Measurements from ENCODE around the gene EPO.

The EPO gene

GRCh38 chr7:100763556-100764140, 43.4 kb downstream of the EPO start:
- no peaks in the 10 kb centered on the region for H3K9me3 ChIP-seq (ENCODE audit: control insufficient read depth, insufficient read depth, low read length)
- H3K4me3 ChIP-seq (ENCODE audit: low read length): no peak overlapping the region
- H3K27me3 ChIP-seq (ENCODE audit: control insufficient read depth, low read length): peaks cover 10% of the 10 kb centered on the region

GRCh38 chr7:100764841-100765240, 44.6 kb downstream of the EPO start:
- no peaks in the 10 kb centered on the region for H3K36me3 ChIP-seq (ENCODE audit: control insufficient read depth, low read length)
- peaks cover 10% of the 10 kb centered on the region for H3K27me3 ChIP-seq (ENCODE audit: control insufficient read depth, low read length)
- no peaks in the 10 kb centered on the region for H4K20me1 ChIP-seq (ENCODE audit: control insufficient read depth, insufficient read depth, low read depth, low read length)
- no peaks in the 10 kb centered on the region for H3K9me3 ChIP-seq (ENCODE audit: control insufficient read depth, insufficient read depth, low read length)
- TF ChIP-seq EZH2phosphoT487 (IDR thresholded peaks at IDR 0.05; ENCODE audit: borderline replicate concordance, low read length): no peak
- no peak for TF ChIP-seq CTCF (IDR thresholded peaks at IDR 0.05; ENCODE audit: low read depth, low read length, poor library complexity, severe bottlenecking)
- no peak overlapping the region for H3K4me3 ChIP-seq (ENCODE audit: low read length)
- H3K4me1 ChIP-seq (ENCODE audit: control insufficient read depth, low read length): no peaks in the 10 kb centered on the region
- no peaks in the 10 kb centered on the region for H3K79me2 ChIP-seq (ENCODE audit: control insufficient read depth, low read length)
- no peaks in the 10 kb centered on the region for H3K9me2 ChIP-seq (replicated peaks; ENCODE audit: control insufficient read depth, low read length)
- H3F3A ChIP-seq (ENCODE audit: control insufficient read depth, insufficient read depth): no peaks in the 10 kb centered on the region
- H3K4me2 ChIP-seq (ENCODE audit: low read length): no peak overlapping the region
- no peak overlapping the region for H3K27ac ChIP-seq (ENCODE audit: low read depth, low read length)

More at GRCh38 chr7:100763556-100764140, 43.4 kb downstream of the EPO start:
- H3F3A ChIP-seq (ENCODE audit: control insufficient read depth, insufficient read depth): no peaks in the 10 kb centered on the region
- no peaks in the 10 kb centered on the region for H3K79me2 ChIP-seq (ENCODE audit: control insufficient read depth, low read length)
- no peak overlapping the region for H3K27ac ChIP-seq (ENCODE audit: low read depth, low read length)
- H3K4me2 ChIP-seq (ENCODE audit: low read length): no peak overlapping the region
- no peaks in the 10 kb centered on the region for H3K4me1 ChIP-seq (ENCODE audit: control insufficient read depth, low read length)
- TF ChIP-seq EZH2phosphoT487 (IDR thresholded peaks at IDR 0.05; ENCODE audit: borderline replicate concordance, low read length) (no peak), CTCF (IDR thresholded peaks at IDR 0.05; ENCODE audit: low read depth, low read length, poor library complexity, severe bottlenecking) (no peak)
- H3K36me3 ChIP-seq (ENCODE audit: control insufficient read depth, low read length): no peaks in the 10 kb centered on the region
- no peaks in the 10 kb centered on the region for H3K9me2 ChIP-seq (replicated peaks; ENCODE audit: control insufficient read depth, low read length)
- no peaks in the 10 kb centered on the region for H4K20me1 ChIP-seq (ENCODE audit: control insufficient read depth, insufficient read depth, low read depth, low read length)

GRCh38 chr7:100765250-100765649, 45.0 kb downstream of the EPO start:
- H3F3A ChIP-seq (ENCODE audit: control insufficient read depth, insufficient read depth): no peaks in the 10 kb centered on the region
- TF ChIP-seq EZH2phosphoT487 (IDR thresholded peaks at IDR 0.05; ENCODE audit: borderline replicate concordance, low read length) (no peak), CTCF (IDR thresholded peaks at IDR 0.05; ENCODE audit: low read depth, low read length, poor library complexity, severe bottlenecking) (no peak)
- no peaks in the 10 kb centered on the region for H3K79me2 ChIP-seq (ENCODE audit: control insufficient read depth, low read length)
- no peaks in the 10 kb centered on the region for H4K20me1 ChIP-seq (ENCODE audit: control insufficient read depth, insufficient read depth, low read depth, low read length)
- no peaks in the 10 kb centered on the region for H3K36me3 ChIP-seq (ENCODE audit: control insufficient read depth, low read length)
- peaks cover 10% of the 10 kb centered on the region for H3K27me3 ChIP-seq (ENCODE audit: control insufficient read depth, low read length)
- H3K9me3 ChIP-seq (ENCODE audit: control insufficient read depth, insufficient read depth, low read length): no peaks in the 10 kb centered on the region
- H3K9me2 ChIP-seq (replicated peaks; ENCODE audit: control insufficient read depth, low read length): no peaks in the 10 kb centered on the region
- H3K4me1 ChIP-seq (ENCODE audit: control insufficient read depth, low read length): no peaks in the 10 kb centered on the region
- H3K4me3 ChIP-seq (ENCODE audit: low read length): no peak overlapping the region
- no peak overlapping the region for H3K4me2 ChIP-seq (ENCODE audit: low read length)
- H3K27ac ChIP-seq (ENCODE audit: low read depth, low read length): no peak overlapping the region

All from DOHH2 (cell line).